Endometrium (tissue), 2 donors: ENCODE data around the gene ARHGEF7.

Experiments used
- FAIRE-seq: peaks from 2 replicates; lab custom pipeline; 2012; peaks lifted over from hg19 to GRCh38; lab: Jason Lieb, UNC
- donor health status: control.
- donor health status: control.

ARHGEF7 gene

GRCh38 chr13:111225810-111226546 is 110.9 kb downstream of the ARHGEF7 start:
- no peak for FAIRE-seq

GRCh38 chr13:111227405-111227804 is 112.3 kb downstream of the ARHGEF7 start:
- no peak for FAIRE-seq

- FAIRE-seq = no peak
These were observed 113.4 kb downstream of the ARHGEF7 start for GRCh38 chr13:111228262-111229144.

- no peak for FAIRE-seq
These were observed 115.3 kb downstream of the ARHGEF7 start for GRCh38 chr13:111230385-111230930.

- no peak for FAIRE-seq
These were observed 117.1 kb downstream of the ARHGEF7 start for GRCh38 chr13:111232191-111232590.

GRCh38 chr13:111233080-111233479 is 118.0 kb downstream of the ARHGEF7 start:
- no peak for FAIRE-seq

GRCh38 chr13:111239764-111240670 is 124.9 kb downstream of the ARHGEF7 start:
- FAIRE-seq = peak; percentile 41

- FAIRE-seq = no peak
These were observed 126.1 kb downstream of the ARHGEF7 start for GRCh38 chr13:111241006-111241755.

GRCh38 chr13:111241862-111242261 is 126.8 kb downstream of the ARHGEF7 start:
- FAIRE-seq = no peak

GRCh38 chr13:111242585-111242984 is 127.5 kb downstream of the ARHGEF7 start:
- no peak for FAIRE-seq

- FAIRE-seq = no peak
These were observed 128.9 kb downstream of the ARHGEF7 start for GRCh38 chr13:111243981-111244380.

GRCh38 chr13:111245576-111246384 is 130.7 kb downstream of the ARHGEF7 start:
- no peak for FAIRE-seq

- no peak for FAIRE-seq
These were observed 132.4 kb downstream of the ARHGEF7 start for GRCh38 chr13:111247552-111247951.

GRCh38 chr13:111248822-111249221 is 133.7 kb downstream of the ARHGEF7 start:
- no peak for FAIRE-seq

- FAIRE-seq = no peak
These were observed 134.7 kb downstream of the ARHGEF7 start for GRCh38 chr13:111249637-111250360.

GRCh38 chr13:111251646-111252445 is 136.7 kb downstream of the ARHGEF7 start:
- no peak for FAIRE-seq

GRCh38 chr13:111252446-111253364 is 137.6 kb downstream of the ARHGEF7 start:
- FAIRE-seq = no peak
